GM19328 (cell line): ENCODE data around the gene RASSF9.

Source experiments
- ATAC-seq: cut with Tn5 transposase; IDR thresholded peaks from one replicate; pipeline ENCODE4 v1.9.1; 2021; ENCODE audit warnings: mild to moderate bottlenecking, moderate library complexity; ENCODE audit not compliant: unreplicated experiment

The RASSF9 gene

DNA sequence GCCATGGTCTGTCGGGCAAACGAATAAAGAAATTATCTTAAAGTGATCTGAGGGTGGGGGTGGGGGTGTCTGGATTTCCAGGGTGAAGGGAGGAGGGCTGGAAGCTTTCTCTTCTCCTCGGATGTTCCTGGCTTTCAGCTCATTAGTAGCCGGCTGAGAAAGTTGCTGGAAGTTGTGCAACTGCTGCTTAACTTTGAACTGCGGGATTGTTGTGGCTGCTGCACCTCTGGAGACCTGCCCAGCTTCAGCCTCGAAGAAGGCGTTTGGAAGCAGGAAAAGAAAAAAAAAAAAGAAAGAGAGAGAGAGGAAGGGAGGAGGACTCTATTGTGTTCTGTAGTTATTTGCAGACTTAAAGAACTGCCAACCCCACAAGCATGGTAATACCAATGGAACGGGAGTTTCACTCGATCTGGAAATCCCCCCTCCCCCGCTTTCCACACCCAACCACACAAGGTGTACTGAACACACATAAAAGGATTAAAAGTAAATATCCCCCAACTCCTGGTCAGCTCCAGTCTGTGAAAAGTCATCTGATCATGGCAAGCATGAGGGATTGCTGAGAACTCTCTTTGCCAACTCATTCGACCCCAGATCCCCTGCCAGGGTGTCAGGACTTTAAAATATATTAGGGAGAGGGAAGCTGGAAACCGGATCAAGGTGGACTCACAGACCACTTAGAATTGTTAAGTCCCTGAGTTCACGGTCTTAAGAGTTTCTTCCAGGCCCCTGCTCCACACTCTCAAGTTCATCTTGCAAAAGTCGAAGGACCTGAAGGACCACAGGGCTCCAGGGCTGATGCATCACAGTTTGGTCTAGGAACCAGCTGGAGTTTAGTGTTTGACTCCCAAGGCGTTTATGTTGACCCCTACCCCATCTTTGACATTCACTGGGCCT is at the start of gene RASSF9:
Gene RASSF9 (minus strand): TSS at position 213 of the 894 bp plus-strand sequence. CDS start 208 bp downstream, at position 5.
- no peak for ATAC-seq

DNA sequence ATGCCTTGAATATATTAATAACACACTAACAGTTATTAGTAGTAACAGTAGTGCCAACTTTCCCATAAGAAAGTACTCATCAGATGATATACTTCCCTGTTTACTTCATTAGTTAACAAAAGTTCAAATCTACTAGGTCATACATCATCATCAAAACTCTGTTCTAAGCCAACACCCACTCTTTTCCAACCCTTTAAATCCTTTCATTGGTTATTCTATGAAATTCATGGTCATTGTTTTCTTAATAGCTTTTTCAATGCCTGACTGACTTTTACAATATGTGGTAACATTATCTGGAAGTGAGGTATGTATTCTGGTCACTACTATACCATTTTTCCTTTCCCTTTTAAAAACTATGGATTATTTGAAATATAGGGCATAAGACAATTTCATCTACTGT is 47.6 kb upstream of the RASSF9 start:
- no peak for ATAC-seq

DNA sequence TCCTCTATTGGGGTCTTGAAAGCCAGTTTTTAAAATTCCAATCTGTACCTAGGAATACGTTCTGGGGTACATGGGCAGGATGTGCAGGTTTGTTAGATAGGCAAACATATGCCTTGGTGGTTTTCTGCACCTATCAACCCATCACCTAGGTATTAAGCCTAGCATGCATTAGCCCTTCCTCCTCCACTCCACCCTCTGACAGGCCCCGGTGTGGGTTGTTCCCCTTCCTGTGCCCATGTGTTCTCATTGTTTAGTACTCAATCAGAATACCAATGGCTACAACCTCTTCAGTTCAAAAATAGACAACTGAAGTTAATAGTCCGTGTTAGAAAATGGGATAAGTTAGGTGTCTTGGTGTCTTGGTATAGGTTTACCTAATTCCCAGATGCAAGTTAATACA is 41.2 kb upstream of the RASSF9 start:
- no peak for ATAC-seq

DNA sequence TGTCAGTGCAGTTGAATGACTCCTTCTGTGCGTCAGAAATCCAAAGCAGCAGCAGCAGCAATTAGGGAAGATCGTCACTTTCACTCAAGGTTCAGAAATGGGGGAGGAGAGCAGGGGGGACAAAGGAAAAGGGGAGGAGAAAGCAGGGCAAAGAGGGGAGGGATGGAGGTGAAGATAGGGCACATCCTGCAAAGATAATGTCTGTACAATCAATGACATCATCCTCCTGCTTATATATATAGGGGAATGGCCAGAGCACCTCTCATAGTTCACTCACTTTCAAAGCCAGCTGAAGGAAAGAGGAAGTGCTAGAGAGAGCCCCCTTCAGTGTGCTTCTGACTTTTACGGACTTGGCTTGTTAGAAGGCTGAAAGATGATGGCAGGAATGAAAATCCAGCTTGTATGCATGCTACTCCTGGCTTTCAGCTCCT is 37.8 kb upstream of the RASSF9 start, which contains the start of gene NTS:
Gene NTS (plus strand): TSS at position 265 of the 431 bp plus-strand sequence. CDS start 109 bp downstream, at position 374.
- ATAC-seq, result peak; percentile 54

DNA sequence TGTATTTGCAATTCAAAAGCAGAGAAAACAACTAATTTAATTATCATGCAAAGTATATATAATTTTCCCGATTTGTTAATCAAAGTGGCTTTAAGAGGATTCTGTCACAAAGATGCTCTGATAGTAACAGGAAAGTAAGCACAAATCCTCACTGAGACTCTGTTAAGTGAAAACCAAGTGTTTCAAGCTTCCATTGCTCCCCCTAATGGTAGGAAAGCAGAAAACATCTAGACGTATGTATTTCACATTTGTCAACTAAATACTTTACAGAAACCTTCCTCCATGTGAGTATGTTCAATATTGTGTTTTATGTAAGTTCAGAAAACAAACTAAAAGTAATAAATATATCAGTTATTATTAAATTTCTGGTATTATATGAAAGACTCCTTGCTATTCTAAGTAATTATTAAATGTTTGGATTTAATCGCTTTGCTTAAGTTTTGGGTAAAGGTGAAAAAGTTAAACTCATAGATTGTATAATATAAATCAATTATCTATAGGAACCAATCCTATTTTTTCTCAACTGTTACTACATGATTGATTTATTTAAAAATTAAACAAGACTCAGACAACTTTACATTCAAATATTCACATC is 36.4 kb upstream of the RASSF9 start:
- peak; percentile 72 for ATAC-seq

DNA sequence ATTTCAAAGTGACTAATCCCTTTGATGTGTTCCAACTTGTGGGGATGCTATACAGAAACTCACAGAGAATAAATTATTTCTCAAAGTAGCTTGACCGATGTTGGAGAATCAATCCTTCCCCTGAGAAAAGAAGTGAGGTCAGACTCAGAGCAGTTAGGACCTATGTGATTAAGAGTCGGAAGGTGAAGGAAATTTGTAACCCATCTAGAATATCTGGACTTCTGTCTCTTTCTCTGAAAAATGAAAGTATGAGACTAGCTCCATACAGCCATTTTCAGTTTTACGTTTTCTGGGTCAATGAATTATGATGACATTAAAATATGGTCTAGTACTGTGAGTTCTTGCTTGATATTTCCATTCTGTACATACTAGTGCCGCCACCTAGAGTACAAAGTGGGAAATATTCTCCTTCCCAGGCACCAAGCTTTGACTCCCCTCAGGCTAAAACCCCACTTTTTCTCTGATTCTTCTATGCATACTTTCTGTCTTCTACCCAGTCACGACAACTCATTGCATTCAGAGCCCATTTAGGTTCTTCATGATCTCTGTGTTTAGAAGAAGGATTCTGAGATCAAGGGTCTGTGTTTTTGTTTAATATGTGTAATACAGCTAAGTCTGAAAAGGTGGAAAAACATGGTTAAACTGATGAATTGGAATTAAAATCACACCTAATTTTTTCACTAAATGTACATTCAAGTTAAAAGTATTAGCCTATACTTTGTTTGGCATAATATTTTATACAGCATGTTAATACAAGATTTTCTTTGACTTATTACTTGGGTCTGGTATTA is 31.0 kb upstream of the RASSF9 start:
- peak; percentile 88 for ATAC-seq

DNA sequence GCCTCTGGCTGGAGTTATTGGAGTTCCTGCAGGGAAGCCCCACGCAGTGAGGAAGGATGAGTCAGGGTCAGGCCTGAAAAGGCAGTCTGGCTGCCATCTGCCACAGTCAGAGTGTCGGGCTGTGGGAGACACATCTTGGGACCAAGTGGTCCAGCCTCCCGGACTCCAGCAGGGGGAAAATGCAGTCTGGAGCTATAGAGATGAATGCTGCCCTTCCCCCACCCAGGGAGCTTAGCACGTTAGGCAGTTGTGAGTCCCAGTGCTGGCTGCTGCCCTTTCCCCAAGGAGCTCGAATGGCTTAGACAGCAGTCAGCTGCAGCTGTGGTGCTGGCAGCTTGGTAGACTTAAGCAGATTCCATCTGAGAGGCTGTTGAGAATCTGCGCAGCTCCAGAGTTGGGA is 29.7 kb upstream of the RASSF9 start:
- ATAC-seq, result no peak

DNA sequence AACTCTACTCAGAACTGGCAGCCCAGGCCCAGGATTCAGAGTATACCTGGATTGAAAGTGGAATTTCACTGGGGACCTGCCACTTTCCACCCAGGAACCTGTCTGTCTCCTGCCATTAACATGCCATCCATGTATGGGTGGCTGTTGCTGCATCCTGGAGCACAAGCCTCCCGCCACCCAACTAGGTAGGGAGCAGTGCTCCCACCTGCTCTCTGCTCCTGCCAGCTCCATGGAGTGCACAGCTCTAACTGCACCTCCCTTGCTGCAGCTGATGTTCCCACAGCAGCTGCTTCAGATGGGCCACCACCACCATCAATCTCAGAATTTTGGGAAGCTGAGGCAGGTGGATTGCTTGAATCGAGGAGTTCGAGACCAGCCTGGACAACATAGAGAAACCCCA is 20.8 kb upstream of the RASSF9 start:
- no peak for ATAC-seq

DNA sequence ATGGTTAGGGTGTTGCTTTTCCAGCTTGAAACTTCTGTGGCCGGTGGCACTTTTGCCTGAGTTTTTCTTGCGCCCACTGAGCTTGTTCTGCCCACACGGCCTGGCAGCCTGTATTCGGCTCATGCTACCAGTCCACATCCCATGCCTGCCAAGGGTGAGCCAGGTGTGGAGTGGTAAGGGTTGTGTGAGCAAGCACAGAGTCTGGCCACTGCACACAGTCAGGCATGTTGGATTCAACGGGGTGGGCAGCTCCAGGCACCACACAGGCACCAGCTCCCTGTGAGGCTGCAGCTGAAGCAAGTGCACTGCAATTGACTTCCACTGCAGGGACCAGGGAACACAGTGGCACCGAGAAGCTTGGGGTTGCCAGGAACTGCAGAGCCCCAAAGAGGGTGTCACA is 19.1 kb upstream of the RASSF9 start:
- ATAC-seq, result no peak

DNA sequence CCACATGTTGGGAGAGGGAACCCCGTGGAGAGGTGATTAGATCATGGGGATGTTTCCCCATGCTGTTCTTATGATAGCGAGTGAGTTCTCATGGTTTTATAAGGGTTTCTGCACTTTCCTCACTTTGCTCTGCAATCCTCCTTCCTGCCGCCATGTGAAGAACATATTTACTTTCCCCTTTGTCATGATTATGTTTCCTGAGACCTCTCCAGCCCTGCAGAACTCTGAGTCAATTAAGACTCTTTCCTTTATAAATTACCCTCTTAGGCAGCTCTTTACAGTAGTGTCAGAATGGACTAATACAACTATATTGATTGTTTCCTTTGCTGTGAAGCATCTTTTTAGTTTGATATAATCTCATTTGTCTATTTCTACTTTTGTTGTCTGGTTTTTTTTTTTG is 13.1 kb upstream of the RASSF9 start:
- ATAC-seq, result no peak

DNA sequence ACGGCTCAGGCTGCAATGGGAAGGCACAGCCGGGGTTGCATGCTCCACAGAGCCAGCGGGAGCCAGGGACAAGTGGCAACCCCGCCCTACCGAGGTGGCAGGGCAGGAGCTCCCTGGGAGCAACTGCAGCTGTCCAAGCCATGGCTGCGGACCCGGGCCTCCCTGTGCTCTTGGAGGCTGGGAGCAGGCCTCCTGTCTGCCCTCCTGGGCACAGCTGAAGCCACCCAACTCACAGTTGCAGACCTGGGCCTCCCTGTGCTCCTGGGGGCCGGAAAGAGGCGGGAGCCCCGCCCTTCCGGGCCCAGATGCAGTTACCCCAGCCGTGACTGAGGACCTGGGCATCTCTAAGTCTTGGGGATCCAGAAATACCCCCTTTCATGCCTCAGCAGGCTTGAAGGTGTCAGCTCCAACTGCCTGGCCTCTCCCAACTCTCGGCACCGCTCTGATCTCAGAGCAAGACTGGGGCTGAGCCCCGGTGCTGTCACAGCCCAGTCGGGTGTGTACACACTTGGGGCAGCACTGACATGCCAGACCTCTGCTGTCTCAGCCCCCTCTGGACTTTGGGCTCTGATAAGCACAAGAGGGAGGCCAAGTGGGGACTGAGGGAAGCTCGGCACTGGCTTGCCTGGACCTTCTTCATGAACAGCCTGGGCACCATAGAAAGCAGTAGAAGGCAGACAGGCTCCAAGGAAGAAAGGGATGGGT is 7.5 kb upstream of the RASSF9 start:
- ATAC-seq, result no peak

DNA sequence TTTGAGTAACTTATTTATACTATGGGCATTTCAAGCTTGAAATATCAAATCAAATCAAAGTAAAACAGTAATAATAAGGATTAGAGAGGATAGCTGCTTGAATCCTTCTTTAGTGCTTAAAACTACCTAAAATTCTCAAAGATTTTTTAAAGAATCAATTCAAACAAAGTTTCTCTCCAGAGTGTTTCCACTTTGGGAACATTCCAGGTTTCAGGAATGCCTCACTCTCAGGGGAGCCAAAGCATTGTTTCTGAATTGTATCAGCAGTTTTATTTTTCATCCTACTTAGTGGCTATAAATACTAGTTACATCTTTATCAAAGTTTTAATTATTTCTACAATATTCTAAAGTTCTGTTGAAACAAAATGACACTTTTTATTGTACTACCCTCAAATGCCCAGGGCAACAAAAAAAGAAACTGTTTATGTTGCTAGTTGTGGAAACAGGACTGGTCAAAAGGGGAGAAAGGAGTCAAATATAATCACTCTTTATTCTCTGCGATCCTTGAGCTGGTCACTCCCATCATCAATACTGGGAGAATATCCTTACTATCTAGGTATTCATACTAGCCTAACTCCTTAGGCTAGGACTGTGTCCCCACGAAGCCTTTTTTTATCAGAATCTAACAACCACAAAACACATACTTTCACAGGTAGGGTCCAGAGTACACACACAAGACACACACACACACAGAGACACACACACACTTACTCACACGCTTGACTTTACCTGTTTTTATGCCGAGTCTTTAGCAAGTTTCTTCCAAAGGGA is 598 bp downstream of the RASSF9 start:
- ATAC-seq, result no peak

DNA sequence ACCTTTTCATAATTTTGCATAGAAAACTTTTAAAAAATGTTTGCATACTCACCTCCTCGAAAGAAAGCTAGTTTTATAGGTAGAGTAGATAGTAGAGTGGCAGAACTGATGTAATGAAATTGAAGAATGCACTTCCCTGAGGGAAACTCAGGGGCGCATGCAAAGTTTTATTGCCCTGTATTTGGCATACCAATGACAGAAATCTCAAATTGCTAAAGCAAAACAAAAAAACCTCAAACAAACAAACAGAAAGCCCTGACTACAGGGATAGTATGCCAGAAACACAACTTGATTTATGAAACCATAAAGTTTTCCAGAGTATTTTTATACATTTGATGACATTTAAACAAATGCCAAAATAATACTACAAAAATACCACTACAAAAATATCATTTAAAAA is 1.8 kb downstream of the RASSF9 start:
- no peak for ATAC-seq

DNA sequence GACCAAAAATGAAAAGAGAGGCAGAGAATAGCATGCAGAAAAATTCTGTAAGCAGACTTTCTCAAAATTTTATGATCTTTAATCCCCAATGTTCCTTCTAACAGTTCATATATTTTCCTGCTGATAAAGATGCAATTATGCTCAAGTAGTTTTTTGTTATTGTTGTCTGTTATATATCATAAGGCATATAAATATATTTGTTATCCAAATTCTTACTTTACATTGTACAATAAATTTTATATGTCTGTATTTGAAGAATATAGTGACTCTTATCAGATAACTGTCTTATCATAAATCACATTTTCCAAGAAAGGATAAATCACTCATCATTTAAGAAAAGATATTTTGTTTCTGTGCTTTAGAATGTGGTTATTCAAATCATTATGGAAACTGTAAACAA is 2.6 kb downstream of the RASSF9 start:
- no peak for ATAC-seq

DNA sequence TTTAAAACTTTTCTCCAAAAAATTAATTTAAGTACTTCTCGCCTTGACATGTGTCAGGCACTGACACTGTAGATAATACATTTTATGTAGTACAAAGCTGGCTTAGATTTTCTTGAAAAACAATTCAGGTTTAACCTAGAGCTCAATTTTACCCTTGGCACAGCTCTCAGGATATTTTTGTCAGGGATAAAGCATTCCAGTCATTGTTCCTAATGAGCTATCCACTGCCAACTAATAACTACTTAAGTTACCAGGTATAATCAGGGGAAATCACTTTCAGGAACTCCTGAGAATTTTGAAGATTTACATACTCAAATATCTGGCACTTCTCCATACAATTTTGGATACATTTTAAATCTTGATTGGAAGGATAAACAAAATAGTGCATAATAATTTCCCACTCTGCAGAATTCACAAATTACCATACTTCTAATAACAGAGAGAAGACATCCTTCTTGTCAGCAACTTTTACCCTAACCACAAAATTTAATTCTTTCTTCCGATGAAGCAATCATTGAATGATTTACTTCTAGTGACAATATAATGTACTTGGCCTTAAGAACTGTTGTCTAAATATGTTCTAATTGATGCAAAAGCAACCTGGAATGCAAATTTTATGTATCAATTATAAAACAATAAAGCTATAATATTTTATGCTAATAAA is 4.8 kb downstream of the RASSF9 start:
- no peak for ATAC-seq

DNA sequence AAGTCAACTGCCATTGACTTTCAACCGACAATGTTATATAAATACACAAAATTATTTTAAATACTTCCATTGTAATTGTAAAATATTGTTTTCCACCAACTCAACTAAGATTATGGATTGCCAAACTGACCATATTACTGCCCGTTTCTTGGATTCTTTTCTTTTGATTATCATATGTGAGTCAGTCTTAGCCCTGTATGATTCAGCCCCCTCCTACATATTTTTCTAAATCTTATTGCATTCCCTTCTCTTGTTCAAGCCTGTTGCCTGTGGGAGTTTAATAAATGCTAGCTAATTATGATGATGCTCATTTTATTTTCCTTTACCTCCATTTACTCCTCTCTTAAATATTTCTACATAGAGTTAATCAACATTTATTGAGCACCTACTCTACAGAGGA is 6.8 kb downstream of the RASSF9 start:
- ATAC-seq, result no peak

DNA sequence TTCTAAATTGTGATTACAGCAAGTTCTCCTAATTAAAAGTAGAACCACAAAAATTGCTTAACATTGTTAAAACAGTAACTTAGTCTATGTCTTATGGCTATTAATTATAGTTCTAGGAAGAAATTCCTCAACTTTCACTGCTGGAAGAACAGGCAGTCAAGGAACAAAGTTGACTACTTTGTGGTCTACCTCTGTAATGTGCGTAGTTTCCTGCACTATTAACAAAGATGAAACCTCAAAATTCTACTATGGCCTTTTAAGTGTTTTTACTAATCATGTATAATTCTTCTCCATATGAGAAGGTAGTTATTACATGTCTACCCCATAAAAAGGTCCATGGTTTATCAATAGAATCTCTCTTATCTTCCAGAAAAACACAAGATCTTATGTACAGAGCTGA is 7.6 kb downstream of the RASSF9 start:
- ATAC-seq, result no peak

DNA sequence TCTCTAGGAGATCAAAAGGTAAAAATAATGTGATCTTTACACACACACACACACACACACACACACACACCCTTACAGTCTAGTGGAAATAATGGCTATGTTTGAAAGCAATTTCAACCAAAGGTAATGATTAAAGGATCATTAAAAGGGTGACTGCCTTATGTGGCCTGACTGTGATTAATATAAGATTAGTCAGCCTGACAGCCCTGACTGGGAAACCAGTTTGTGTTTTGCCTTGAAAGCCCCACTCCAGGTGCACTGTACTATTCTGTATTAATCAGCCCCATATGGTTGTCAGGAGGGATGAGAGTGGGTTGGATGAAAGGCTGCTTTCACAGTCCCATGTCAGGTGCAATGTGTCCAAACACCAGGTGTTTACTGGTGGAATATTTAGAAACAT is 10.5 kb downstream of the RASSF9 start:
- ATAC-seq, result no peak

DNA sequence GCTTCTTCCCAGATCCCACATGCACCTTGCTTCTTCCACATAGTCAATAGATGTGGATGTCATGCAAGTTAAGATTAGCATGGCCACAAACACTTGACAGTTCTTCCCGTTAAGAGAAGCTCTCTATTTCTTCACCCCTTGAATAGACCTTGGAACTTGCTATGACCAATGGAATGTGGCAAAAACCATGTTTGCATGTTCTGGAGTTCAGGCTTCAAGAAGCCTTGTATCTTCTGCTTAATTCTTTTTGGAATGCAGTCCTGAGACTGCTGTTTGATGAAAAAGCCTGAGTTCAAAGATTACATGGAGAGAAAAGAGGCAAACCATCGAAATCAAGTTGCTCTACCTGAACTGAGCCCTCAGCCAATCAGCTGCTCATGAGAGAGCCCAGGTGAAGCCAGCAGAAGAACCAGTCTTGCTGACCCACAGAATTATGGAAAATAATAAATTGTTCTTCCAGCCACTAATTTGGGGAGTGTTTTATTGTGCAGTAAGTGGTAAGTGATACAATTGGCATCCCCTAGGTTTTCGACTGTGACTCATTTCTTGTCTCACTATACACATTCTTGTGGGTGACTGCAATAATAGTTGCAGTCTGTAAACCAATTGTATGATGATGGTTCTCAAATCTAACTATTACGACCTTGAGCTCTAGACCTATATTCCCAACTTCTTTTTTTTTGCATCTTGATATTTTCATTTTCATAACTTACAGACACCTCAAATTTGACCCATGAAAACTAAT is 12.6 kb downstream of the RASSF9 start:
- no peak for ATAC-seq
